Stomach (tissue), 4 donors: ENCODE measurements around the gene ERBIN.

Source experiments
- POLR2A ChIP-seq, 4 donors: fragments of 450-650 bp; IDR thresholded peaks; one replicate each; pipeline ENCODE4 v1.6.1; 2016; ENCODE audit warnings: antibody characterized with exemption in 4 of 4, control low read depth in 2 of 4, mild to moderate bottlenecking in 1 of 4, moderate library complexity in 1 of 4
- POLR2AphosphoS5 ChIP-seq, 3 donors: sonication (generic); formaldehyde crosslinking; IDR thresholded peaks; one replicate each; pipeline ENCODE4 v1.6.1; 2016; ENCODE audit warnings: antibody characterized with exemption in 3 of 3

GRCh38 chr5:66013397-66013796 is 87.0 kb downstream of the ERBIN start:
- TF ChIP-seq POLR2AphosphoS5 (IDR thresholded peaks at IDR 0.05) (no peak), POLR2A (IDR thresholded peaks at IDR 0.05) (no peak)
